ENCODE measurements around the gene CD86. TPM values are rescaled to one million over a fixed set of nuclear protein-coding genes. Genes with fewer than 3 reads are reported as not detected.
"Not testable (repeated sequence)": the region's sequence is repeated elsewhere in the genome, so short reads cannot be mapped to it uniquely, and the experiment has no call there.

The CD86 gene
- total and polyA plus RNA-seq, 9 of the 15 experiments (the other 6 are each of a cell fraction or from before 2014, with no cell fraction given), result 0.16 TPM; not detected in 8

GRCh38 chr3:122047296-122047695 lies 7.9 kb upstream of the CD86 start:
- H3K27me3 ChIP-seq (ENCODE audit: control insufficient read depth in 2 of 2, insufficient read depth in 2 of 2, low read length in 2 of 2); BruUV-seq (replicated peaks); H3K79me2 ChIP-seq (ENCODE audit: control insufficient read depth, insufficient read depth, low read length); H2AFZ ChIP-seq (ENCODE audit: low read depth, low read length); ATAC-seq; POLR2A ChIA-PET; H3K4me1 ChIP-seq (replicated peaks in 1 of 2; ENCODE audit: control insufficient read depth in 2 of 2, insufficient read depth in 2 of 2, low read length in 2 of 2); H3K9me3 ChIP-seq (replicated peaks; ENCODE audit: control insufficient read depth, insufficient read depth, low read depth, low read length); CTCF ChIA-PET (ENCODE audit: low intra/inter-chr PET ratio); H3K36me3 ChIP-seq (ENCODE audit: control insufficient read depth, insufficient read depth, low read length); H3K9me1 ChIP-seq (ENCODE audit: control insufficient read depth, insufficient read depth, low read length); in situ Hi-C loops (cut with MboI); H3K4me3 ChIP-seq; H3K27ac ChIP-seq (ENCODE audit: extremely low read depth, low read depth, low read length); intact Hi-C loops (cut with micrococcal nuclease); FAIRE-seq; H3K9ac ChIP-seq (ENCODE audit: insufficient read depth in 1 of 2, low read depth in 2 of 2, low read length in 2 of 2); DNase-seq (ENCODE audit: extremely low read depth in 1 of 4, low spot score in 3 of 4); H4K20me1 ChIP-seq (replicated peaks; ENCODE audit: control insufficient read depth, insufficient read depth, low read length): not testable (repeated sequence)
- TF ChIP-seq FOXA3 (CRISPR knock-in tag; conservative IDR thresholded peaks at IDR 0.05 in 1 of 2, IDR thresholded peaks at IDR 0.05 in 1 of 2), result peak; percentile 33 to 44; a peak in 1 of 4 replicates
- no CpG with 5 or more reads among the region's 16 CpGs for WGBS (ENCODE audit: insufficient coverage, low coverage, missing lambda C conversion rate)
- peak overlapping the region; percentile 26; the same call in 1 of the 2 replicates for H3K4me2 ChIP-seq (ENCODE audit: insufficient read depth, low read length)

- H3K4me1 ChIP-seq (replicated peaks in 1 of 2; ENCODE audit: control insufficient read depth in 2 of 2, insufficient read depth in 2 of 2, low read length in 2 of 2); intact Hi-C loops (cut with micrococcal nuclease); FAIRE-seq; H3K4me3 ChIP-seq; CTCF ChIA-PET (ENCODE audit: low intra/inter-chr PET ratio); in situ Hi-C loops (cut with MboI); H3K27me3 ChIP-seq (ENCODE audit: control insufficient read depth in 2 of 2, insufficient read depth in 2 of 2, low read length in 2 of 2); H3K27ac ChIP-seq (ENCODE audit: extremely low read depth, low read depth, low read length); H3K36me3 ChIP-seq (ENCODE audit: control insufficient read depth, insufficient read depth, low read length); POLR2A ChIA-PET; H3K9me1 ChIP-seq (ENCODE audit: control insufficient read depth, insufficient read depth, low read length); H3K9ac ChIP-seq (ENCODE audit: insufficient read depth in 1 of 2, low read depth in 2 of 2, low read length in 2 of 2); H4K20me1 ChIP-seq (replicated peaks; ENCODE audit: control insufficient read depth, insufficient read depth, low read length); H3K79me2 ChIP-seq (ENCODE audit: control insufficient read depth, insufficient read depth, low read length); BruUV-seq (replicated peaks); H3K9me3 ChIP-seq (replicated peaks; ENCODE audit: control insufficient read depth, insufficient read depth, low read depth, low read length): not testable (repeated sequence)
- Histone ChIP-seq H3K4me2 (ENCODE audit: insufficient read depth, low read length) (peak overlapping the region; percentile 26), H2AFZ (ENCODE audit: low read depth, low read length) (peak overlapping the region; percentile 70)
- WGBS (ENCODE audit: insufficient coverage, low coverage, missing lambda C conversion rate), result 11% methylated on average over 6 of the region's 11 CpGs
- TF ChIP-seq L3MBTL2 (IDR thresholded peaks at IDR 0.05), result 0 out of 2 replicates have a peak, but pooled peaks have one; percentile 15
- DNase-seq (ENCODE audit: extremely low read depth in 1 of 4, low spot score in 3 of 4), result peak in 1 of 4 experiments; percentile 10
- ATAC-seq, result peak; percentile 59; the same call in 1 of the 3 replicates
These were observed 7.4 kb upstream of the CD86 start for GRCh38 chr3:122047773-122048172.
